HG02588 (cell line): ENCODE results near the gene B4GALT3.

Source experiments
- ATAC-seq: cut with Tn5 transposase; IDR thresholded peaks from one replicate; pipeline ENCODE4 v1.9.1; 2021; ENCODE audit warnings: mild to moderate bottlenecking, moderate library complexity; ENCODE audit not compliant: unreplicated experiment

Gene B4GALT3

GRCh38 chr1:161206411-161207140, 29.3 kb upstream of the B4GALT3 start:
- no peak for ATAC-seq

GRCh38 chr1:161201836-161202712, 24.8 kb upstream of the B4GALT3 start, which contains the start of gene NDUFS2:
TSS of gene NDUFS2 (plus strand) at chr1:161202367. CDS start at chr1:161202386, 19 bp downstream.
- ATAC-seq: peak; percentile 92

GRCh38 chr1:161200992-161201835, 23.9 kb upstream of the B4GALT3 start:
- no peak for ATAC-seq

- no peak for ATAC-seq
These were observed 23.2 kb upstream of the B4GALT3 start for GRCh38 chr1:161200421-161200991.

- no peak for ATAC-seq
These were observed 22.3 kb upstream of the B4GALT3 start for GRCh38 chr1:161199506-161200139.

- no peak for ATAC-seq
These were observed 21.7 kb upstream of the B4GALT3 start, which contains the start of gene ADAMTS4 for GRCh38 chr1:161198897-161199431. TSS of gene ADAMTS4 (minus strand) at chr1:161199054. CDS start at chr1:161198627, 427 bp downstream.

- ATAC-seq: no peak
These were observed 21.0 kb upstream of the B4GALT3 start for GRCh38 chr1:161198194-161198896.

- no peak for ATAC-seq
These were observed 20.4 kb upstream of the B4GALT3 start for GRCh38 chr1:161197560-161198193.

GRCh38 chr1:161196521-161197451, 19.5 kb upstream of the B4GALT3 start:
- no peak for ATAC-seq

GRCh38 chr1:161196111-161196510, 18.8 kb upstream of the B4GALT3 start:
- ATAC-seq: no peak

- ATAC-seq: no peak
These were observed 17.9 kb upstream of the B4GALT3 start for GRCh38 chr1:161195171-161195570.

- ATAC-seq: no peak
These were observed 16.4 kb upstream of the B4GALT3 start for GRCh38 chr1:161193561-161194235.

- ATAC-seq: peak; percentile 60
These were observed 15.5 kb upstream of the B4GALT3 start for GRCh38 chr1:161192476-161193465.

GRCh38 chr1:161191971-161192370, 14.7 kb upstream of the B4GALT3 start:
- no peak for ATAC-seq

- no peak for ATAC-seq
These were observed 13.7 kb upstream of the B4GALT3 start for GRCh38 chr1:161190962-161191521.

- no peak for ATAC-seq
These were observed 11.7 kb upstream of the B4GALT3 start for GRCh38 chr1:161189036-161189435.
